ENCODE measurements around the gene POLR2B.

DNA sequence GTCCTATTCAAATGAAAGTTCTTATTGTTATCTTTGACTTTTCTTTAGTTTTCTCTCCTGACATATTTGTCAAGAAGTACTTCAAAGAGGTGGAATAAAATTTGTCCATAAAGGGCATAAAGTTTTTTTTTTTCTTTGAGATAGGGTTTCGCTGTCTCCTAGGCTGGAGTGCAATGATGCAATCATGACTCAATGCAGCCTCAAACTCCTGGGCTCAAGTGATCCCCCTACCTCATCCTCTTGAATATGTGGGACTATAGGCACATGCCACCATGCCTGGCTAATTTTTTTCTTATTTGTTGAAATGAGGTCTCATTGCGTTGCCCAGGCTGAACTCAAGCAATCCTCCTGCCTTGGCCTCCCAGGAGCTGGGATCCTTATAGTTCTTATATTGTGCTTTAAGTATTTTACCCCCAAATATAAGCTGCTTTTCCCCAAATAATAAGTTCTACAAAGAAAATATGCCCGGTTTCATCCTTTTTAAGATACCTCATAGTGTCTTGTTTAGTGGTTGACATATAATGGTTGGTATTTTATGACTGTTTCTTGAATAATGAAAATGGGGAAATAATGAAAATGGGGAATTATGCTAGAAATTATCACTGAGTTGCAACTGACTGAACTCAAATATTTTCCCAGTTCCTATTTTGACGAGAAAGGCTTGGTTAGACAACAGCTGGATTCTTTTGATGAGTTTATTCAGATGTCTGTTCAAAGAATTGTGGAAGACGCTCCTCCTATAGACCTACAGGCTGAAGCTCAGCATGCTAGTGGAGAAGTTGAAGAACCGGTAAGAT, 11.6 kb downstream of the POLR2B start:
- TF ChIP-seq, protein P1, sequence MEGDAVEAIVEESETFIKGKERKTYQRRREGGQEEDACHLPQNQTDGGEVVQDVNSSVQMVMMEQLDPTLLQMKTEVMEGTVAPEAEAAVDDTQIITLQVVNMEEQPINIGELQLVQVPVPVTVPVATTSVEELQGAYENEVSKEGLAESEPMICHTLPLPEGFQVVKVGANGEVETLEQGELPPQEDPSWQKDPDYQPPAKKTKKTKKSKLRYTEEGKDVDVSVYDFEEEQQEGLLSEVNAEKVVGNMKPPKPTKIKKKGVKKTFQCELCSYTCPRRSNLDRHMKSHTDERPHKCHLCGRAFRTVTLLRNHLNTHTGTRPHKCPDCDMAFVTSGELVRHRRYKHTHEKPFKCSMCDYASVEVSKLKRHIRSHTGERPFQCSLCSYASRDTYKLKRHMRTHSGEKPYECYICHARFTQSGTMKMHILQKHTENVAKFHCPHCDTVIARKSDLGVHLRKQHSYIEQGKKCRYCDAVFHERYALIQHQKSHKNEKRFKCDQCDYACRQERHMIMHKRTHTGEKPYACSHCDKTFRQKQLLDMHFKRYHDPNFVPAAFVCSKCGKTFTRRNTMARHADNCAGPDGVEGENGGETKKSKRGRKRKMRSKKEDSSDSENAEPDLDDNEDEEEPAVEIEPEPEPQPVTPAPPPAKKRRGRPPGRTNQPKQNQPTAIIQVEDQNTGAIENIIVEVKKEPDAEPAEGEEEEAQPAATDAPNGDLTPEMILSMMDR (IDR thresholded peaks at IDR 0.05): no peak
- no peak for TF ChIP-seq ZFX (IDR thresholded peaks at IDR 0.05; ENCODE audit: borderline replicate concordance)

Data from 22Rv1 (cell line).